ENCODE results near the gene WHAMM.
A peak's percentile ranks its signal among the peaks of the same experiment; 100 is the strongest.
"Not testable (repeated sequence)": the region's sequence is repeated elsewhere in the genome, so short reads cannot be mapped to it uniquely, and the experiment has no call there.

The WHAMM gene

DNA sequence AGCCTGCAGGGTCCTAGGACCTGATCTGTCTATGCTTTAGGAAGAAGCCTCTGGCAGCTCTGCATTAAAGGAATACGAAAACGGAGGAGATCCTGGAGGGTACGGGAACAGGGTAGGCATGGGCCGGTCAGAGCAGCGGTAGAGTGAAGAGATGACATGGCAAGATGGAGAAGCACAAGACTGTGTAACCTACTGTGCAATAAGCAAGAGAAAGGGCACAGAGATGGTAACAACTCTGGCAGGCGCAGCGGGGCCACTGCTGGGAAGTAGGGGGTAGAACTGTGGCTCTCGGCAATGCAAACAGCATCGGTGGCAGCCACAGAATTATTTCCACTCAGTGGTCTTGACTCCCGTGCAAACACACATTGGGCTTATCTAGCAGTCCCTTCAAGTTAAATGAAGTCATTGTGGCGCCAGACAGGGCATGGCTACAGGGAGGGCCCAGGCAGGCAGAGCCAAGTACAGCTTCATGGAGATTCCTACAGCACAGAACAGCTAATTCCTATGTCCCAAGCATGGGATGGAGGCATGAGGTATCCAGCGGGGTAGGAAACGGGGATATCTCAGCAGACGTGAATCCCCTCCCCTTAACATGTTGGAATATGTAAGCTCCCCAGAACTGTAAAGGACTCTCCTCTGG lies 28.8 kb downstream of the WHAMM start:
- no peak for DNase-seq

DNA sequence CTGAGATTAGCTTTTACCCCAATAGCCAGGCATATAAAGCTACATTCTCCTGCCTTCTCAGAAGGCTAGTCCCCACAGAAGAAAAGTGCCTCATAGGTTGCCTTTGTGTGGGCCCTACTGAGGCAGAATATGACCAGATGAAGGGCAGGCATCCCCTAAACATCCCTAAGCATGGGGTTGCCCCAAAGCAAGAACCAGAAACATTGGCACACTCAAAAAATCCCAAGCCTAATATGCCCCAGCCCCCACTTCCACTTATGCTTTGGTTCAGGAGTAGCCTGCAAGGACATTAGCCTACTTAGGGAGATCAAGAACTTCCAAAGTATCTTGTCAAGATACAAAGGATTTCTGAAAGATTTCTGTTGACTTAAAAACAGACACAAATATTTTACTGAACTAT lies 29.7 kb downstream of the WHAMM start:
- DNase-seq, result no peak

DNA sequence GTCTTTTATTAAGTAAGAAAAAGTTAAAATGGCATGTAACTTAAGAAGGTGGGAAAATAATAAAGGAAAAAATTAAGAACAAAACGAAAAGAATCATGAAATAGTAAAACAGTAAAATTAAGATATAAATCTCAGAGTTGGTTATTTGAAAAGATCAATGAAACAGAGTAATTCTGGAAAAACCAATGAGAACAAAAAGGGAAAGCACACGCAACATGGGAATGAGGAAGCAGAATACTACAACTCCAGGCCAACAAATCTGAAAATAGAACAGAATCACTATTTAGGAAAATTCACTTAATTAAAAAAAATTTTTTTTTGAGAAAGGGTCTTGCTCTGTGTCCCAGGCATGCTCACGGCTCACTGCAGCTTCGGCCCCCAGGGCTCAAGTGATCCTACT lies 30.7 kb downstream of the WHAMM start:
- DNase-seq, result no peak

GRCh38 chr15:82843566-82843965 lies 34.1 kb downstream of the WHAMM start:
- DNase-seq, result no peak

GRCh38 chr15:82845686-82846085 lies 36.3 kb downstream of the WHAMM start:
- DNase-seq, result no peak

DNA sequence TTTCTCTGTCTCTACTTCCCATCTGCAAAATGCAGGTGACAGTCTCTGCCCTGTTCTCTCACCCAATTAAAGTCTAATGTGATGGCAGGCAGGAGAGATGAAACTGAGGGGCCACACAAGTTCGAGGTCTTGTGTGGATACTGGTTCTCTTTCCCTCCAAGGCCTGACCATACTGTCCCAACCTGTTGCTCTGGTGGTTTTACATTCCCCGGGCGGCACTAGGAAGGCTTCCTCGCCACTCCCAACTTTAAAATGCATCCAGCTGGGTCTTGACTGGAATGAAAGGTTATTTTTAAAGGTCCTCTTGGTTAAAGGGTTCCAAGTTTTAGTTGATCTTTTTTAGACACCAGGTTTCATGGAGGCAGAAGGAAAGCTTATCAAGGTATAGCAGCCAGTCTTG lies 37.2 kb downstream of the WHAMM start:
- no peak for DNase-seq

- DNase-seq, result no peak
Observed at GRCh38 chr15:82847703-82848102, 38.3 kb downstream of the WHAMM start.

GRCh38 chr15:82848241-82848993 lies 39.0 kb downstream of the WHAMM start:
- DNase-seq, result no peak

GRCh38 chr15:82849556-82850512 lies 40.4 kb downstream of the WHAMM start:
- DNase-seq, result peak; percentile 14

DNA sequence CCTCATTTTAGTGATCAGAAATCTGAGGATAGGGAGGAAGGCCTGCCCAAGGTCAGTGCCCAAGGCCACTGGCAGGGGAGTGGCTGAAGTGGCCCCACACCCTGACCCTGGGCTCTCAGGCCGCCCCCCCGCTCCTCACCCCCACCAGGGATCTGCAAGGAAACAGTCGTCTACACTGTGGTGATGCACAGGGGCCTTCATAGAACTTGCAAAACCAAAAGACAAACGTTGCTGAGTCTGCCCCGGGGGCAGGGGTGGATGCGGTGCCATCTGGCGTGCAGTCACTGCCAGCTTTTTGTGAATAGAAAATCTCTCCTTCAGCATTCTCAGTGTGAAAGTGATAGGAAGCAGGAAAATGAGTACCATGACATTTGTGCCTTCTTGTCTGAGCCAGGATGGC lies 41.3 kb downstream of the WHAMM start:
- DNase-seq, result no peak

- DNase-seq, result no peak
Observed at GRCh38 chr15:82851306-82851850, 42.0 kb downstream of the WHAMM start.

GRCh38 chr15:82851981-82852511 lies 42.6 kb downstream of the WHAMM start:
- DNase-seq, result no peak

DNA sequence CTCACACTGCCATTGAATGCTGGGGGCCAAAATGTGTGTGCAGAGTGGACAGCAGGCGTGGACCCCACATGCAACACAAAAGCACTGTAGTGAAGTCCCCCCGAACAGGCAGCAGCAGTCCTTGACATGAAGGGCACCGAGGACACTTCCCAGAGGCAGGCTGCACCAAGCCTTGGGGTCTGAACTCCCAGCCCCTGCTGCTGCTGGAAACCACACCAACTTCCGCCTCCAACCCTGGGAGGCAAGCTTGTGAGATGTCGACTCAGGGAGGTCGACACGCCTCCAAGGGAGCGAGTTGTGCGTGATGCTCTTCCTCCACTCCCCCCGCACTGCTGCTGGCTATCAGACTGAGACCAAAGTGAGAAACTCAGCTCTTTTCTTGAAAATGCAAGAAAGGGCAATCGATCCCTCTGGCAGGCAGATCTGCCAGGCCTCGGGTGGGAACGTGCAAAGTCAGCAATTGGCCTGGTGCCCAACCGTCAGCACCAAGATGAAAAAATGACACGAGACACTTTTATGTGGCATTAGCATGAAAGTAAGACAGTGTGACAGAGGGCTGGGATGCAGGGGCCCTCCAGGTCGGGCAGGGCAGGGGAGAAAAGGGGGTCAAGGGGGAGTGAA lies 43.6 kb downstream of the WHAMM start:
- DNase-seq, result no peak

GRCh38 chr15:82854554-82854953 lies 45.1 kb downstream of the WHAMM start:
- DNase-seq, result no peak

- DNase-seq, result no peak
Observed at GRCh38 chr15:82855286-82856100, 46.1 kb downstream of the WHAMM start.

DNA sequence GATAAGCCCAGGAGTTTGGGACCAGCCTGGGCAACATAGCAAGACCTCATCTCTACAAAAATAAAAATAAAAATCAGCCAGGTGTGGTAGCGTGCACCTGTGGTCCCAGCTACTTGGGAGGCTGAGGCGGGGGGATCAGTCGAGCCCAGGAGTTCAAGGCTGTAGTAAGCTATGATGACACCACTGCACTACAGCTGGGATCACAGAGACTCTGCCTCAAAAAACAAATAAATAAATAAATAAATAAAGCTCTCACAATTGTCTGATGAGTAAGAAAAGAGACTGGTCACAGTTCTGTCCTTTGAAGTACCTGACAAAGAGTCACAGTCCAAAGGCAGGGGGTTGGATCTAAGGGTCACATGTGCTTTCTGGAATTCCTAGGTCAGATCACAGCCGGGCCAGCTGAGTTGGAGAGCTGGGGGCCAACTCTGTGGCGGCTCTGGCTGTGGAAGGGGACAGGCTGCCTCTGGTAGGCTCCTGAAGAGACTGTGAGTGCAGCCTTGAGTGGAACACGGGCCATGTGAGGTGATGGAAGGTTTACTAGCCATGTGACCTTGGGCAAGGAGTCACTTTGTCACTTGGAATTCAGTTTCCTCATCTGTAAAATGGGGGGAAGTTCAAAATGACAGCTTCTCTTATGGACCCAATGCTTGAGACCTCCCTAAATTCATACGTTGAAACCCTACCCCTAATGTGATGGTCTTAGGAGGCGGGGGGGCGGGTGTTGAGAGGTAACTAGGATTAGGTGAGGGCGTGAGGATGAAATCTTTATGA lies 47.2 kb downstream of the WHAMM start:
- DNase-seq, result no peak

DNA sequence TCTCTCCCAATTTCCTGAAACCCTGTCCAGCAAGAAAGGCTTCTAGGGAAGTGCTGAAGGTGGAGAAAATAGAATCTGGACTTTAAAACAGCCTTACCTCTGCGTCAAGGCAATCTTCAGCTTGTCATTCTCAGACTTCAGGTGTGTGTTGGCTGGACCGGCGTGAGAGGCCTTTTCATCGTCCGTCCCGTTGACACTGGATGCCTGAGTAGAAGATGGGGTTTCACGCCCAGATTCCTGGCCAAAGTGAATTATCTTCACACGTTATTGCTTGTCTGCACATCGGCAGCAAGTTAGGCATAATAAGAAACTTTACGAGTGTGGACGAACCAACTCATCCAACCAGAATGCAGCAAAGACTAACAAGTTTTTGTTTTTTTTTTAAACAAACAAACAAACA lies 49.5 kb downstream of the WHAMM start:
- DNase-seq, result no peak

DNA sequence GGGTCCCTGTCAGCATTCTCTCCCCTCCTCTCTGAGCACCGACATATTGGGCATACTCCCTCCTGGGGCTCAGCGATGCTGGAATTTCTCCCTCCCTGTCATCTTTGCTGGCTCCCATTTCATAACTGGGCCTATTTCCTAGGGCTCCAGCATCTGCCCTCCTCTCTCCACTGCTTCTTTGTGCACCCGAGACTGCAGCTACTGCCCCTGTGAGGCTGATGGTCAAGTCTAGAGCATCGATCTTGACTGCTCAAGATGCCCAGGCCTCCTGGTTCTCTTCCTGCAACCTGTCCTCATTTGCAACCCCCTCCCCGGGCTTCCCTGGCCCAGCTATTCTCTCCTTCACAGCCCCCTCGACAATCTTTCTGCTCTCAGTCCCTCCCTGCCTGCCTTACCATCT lies 53.5 kb downstream of the WHAMM start:
- DNase-seq, result no peak

- no peak for DNase-seq
Observed at GRCh38 chr15:82864967-82865366, 55.5 kb downstream of the WHAMM start.

DNA sequence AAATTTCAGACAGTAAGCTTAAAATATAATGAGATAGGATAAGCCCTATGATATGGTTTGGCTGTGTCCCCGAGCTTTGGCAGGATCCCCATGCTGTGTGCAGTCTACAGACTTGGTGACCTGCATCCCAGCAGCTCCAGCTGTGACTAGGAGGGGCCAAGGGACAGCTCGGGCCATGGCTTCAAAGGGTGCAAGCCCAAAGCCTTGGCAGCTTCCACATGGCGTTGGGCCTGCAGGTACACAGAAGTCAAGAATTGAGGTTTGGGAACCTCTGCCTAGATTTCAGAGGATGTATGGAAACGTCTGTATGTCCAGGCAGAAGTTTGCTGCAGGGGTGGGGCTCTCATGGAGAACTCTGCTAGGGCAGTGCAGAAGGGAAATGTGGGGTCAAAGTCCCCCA lies 56.2 kb downstream of the WHAMM start:
- not testable (repeated sequence) for DNase-seq

GRCh38 chr15:82865981-82866380 lies 56.6 kb downstream of the WHAMM start:
- DNase-seq, result not testable (repeated sequence)

Measured in effector CD4-positive, alpha-beta T cell (primary cell).